Stimulated activated CD4-positive, alpha-beta T cell treated with anti-CD3 and anti-CD28 coated beads, Interleukin-1b, Interleukin-23, amount 100 ng/mL, for 1 hour (primary cell): ENCODE results near the gene SINHCAF.
"Not testable (repeated sequence)": the region's sequence is repeated elsewhere in the genome, so short reads cannot be mapped to it uniquely, and the experiment has no call there.

Source experiments
- DNase-seq, 2 donors: peaks; one replicate each; pipeline ENCODE4 v3.0.0-alpha.2; 2020; ENCODE audit warnings: low read depth in 2 of 2

Gene SINHCAF

DNA sequence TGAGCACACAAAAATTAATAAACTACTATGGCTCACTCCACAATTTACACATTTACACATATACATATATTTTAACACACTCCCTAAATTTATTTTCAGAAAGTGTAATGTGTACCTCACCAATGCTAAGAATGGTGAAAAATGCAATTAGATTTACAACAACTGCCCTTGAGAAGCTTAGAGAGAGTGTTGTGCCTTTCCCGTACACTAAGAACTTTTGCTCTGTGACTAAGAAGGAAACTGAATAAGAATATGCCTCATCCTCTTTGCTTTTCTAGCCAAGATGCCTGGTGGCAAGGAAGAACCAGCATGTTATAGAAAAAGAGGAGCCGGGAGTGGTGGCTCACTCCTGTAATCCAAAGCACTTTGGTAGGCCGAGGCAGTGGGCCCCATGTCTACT is 62.3 kb downstream of the SINHCAF start:
- DNase-seq: no peak

DNA sequence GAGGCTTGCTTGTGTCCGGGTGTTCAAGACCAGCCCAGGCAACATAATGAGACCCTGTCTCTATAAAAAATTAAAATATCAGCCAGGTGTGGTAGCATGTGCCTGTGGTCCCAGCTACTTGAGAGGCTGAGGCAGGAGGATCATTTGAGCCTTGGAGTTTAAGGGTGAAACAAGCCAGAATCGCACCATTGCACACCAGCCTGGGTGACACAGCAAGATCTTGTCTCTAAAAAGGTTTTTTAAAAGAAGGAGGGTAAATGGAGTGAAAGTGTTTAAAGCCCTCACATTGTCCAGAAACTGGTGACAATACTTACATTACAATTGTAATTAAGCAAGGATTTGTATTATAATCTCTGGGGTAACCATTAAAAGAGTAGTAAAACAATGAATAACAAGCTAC is 64.2 kb downstream of the SINHCAF start:
- no peak for DNase-seq

DNA sequence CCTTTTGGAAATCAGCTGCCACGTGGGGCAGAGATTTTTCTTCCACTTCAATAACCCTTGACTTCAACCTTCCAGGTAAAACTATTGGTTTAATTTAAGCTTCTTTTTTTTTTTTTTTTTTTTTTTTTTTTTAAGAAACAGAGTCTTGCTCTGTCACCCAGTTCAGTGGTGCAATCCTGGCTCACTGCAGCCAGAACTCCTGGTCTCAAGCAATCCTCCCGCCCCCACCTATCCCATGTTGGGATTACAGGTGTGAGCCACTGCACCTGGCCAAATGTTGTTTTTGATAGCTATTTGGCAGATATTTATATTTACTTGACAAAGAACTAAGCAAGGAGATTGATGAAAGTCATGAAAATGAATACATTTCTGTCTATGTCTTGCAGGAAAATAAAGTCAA is 65.1 kb downstream of the SINHCAF start:
- DNase-seq: no peak

DNA sequence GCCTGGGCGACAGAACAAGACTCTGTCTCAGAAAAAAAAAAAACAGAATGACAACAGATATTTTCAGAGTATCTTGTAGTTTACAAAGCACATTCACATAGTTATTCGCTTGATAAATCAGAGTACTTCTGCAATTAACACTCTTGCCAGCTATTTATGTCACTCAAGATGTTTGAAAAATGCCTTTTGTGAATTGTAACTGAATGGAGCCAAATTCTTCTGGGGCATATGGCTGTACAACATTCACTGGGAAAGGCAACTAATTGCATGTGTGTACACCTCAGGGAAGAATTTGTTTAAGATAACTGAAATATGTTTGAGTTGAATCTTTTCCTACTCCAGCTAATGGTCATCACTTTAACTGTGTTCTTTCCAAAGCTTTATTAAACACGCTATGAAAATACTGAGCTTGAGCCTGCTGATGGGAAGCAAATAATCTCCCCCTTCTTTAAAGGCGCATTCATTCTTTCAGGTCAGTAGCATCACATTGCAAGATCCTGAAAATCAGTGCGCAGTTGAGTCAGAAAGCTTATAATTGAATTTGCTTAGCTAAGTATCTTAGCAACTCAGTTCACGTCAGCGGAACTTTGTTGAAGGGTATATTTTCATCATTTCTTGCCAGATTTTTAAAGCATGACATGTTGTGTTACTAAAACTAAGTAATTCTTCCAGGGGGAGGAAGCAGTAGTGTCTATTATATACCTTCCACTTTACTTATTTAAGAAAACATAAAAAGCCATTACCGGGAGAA is 66.6 kb downstream of the SINHCAF start:
- DNase-seq: no peak

DNA sequence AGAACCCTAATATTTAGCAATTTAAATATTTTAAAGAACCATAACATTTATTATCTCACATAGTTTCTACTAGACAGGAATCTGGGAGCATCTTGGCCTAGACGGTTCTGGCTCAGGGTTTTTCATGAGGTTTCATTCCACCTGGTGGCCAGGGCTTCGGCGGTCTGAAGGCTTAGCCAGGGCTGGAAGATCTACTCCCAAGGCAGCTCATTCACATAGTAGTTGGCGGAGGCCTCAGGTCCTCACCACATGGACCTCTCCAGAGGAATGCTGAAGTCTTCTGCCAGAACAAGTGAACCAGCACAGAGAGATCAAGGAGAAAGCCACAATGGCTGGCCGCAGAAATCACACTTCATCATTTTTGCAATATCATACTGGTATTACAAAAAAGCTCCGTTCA is 68.2 kb downstream of the SINHCAF start:
- no peak for DNase-seq

DNA sequence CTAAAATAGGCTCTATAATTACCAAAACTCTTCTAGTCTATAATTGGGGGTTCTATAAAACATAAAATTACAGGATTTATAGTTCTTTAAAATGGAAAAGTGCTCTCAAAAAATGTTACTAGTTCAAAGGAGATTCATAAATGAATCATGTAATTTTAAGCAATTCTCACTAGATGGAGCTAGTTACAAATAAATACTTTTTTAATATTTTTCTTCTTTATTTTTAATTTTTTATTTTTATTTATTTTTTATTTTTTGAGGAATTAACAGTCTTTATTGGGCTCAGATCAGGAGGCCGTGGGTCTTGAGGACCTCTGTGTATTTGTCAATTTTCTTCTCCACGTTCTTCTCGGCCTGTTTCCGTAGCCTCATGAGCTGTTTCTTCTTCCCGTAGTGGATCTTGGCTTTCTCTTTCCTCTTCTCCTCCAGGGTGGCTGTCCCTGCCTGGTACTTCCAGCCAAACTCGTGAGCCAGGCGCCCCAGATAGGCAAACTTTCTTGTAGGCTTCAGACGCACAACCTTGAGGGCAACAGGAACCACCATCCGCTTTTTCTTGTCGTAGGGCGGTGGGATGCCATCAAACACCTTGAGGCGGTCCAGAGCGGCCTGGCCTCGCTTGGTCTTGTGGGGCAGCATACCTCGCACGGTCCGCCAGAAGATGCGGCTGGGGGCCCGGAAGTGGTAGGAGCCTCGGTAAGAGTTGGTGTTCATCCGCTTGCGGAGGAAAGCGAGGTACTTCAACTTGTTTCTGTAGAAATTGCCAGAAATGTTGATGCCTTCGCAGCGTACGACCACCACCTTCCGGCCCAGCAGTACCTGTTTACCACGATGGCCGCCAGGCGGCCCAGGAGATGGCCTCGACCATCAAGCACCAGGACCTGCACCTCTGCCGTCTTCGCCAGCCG is 74.0 kb downstream of the SINHCAF start:
- not testable (repeated sequence) for DNase-seq

DNA sequence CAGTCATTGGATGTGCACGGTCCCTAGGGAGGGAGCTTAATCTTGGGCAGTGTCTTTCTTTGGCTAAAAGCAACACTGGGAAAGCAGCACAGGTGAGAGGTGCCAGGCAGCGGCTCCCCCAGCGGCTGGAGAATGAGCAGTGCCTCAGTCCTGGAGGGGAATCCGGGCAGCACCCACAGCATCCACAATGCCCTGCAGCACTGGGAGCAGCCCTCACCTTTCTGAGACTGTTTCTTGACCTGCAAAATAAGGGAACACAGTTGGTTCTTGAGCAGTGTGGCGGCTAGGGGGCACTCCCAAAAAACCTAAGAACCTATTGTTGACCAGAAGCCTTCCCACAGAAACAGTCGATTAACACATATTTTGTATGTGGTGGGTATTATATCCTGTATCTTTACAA is 75.8 kb downstream of the SINHCAF start:
- no peak for DNase-seq

DNA sequence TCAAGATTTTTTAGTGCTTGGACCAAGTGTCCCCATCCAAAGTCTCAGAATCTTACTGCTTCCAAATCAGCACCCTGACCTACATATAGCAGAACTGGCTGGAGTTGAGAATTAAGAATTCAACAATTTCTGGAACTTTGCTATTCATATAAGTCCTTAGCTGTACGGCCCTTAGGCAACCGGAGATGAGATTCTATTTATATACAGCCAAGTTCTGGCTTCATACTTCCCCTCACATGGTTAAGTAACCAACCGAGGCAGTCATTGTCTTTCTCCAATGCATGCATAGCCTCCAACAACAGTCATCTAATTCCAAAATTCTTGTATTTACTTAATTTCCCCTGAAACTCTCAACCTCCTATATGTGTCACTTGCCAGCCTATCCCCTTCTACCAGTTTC is 76.6 kb downstream of the SINHCAF start:
- DNase-seq: no peak

DNA sequence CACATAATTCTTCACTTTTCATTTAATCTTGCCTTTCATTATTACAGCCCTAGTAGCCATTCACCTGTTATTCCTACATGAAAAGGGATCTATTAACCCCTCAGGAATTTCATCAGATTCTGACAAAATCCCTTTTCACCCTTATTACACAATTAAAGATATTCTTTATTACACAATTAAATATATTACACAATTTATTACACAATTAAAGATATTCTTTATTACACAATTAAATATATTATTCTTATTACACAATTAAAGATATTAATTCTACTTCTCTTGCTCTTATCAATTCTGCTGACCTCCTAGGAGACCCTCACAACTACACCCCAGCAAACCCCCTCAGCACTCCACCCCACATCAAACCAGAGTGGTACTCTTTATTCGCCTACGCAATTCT is 77.1 kb downstream of the SINHCAF start:
- no peak for DNase-seq

DNA sequence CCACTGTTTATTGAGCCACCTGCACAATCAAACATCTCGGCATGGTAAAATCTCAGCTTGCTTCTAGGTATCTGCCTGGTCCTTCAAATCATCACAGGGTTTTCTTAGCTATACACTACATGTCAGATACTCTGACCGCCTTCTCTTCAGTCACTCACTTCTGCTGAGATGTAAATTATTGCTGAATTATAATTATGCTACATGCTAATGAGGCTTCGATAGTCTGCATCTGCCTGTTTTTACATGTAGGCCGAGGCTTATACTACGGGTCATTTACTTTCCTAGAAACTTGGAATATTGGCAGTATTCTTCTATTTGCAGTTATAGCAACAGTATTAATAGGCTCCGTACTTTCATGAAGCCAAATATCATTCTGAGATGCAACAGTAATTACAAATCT is 77.6 kb downstream of the SINHCAF start:
- no peak for DNase-seq

DNA sequence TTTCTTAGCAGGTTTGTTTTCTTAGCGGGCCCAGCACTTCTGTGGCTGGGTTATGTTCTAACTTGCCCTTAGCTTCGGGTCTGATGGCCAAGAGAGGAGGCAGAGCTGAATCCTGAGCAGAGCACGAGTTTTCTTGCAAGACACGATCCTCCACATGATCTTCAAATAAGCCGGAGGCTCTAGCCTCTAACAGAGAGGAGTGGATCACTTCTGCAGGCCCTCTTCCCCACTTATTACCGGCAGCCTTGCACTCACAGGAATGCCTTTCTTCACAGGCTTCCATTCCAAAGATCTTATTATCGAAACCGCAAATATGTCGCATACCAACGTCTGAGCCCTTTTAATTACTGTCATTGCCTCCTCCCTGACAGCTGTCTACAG is 79.5 kb downstream of the SINHCAF start:
- no peak for DNase-seq

DNA sequence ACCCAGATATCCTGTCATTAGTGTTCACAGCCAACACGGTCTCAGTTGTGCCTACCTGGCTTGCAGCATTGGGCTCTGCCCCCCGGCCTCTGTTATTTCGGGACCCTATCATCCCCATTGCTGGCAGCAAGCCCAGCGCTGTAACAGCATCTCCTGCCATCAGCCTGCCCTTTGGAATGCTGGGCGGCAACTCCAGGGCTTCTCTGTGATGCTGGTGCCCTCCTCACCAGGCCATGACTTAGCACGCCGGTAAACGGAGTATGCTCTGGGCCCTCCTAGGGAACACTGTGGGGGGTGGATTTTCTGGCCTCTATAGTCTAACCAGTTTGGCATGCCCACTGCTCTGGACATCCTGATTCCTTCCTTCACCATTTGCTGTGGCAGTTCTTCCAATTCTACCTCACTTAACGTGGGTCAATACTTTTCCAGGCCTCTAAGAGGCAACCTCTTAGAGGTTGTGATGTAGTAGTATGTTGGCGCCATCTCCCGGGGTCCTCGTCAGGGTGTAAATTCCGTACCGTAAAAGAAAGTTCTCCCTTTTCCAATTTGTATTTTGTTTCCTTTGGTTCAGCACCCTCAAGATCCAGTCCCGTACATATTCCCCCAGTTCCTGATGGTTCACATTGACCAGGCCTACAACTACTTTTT is 80.0 kb downstream of the SINHCAF start:
- DNase-seq: no peak

DNA sequence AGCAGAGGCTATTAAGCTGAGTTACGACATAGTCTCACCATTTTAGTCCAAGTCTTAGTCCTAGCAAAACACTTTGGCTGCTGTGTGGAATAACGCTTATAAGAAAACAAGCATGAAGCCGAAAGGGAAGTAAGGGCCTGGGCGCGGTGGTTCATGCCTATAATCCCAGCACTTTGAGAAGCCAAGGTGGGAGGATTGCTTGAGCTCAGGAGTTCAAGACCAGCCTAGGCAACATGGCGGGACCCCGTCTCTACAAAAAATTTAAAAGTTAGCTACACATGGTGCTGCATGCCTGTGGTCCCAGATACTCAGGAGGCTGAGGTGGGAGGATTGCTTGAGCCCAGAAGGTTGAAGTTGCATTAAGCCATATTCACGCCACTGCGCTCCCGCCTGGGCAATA is 83.5 kb downstream of the SINHCAF start:
- not testable (repeated sequence) for DNase-seq

DNA sequence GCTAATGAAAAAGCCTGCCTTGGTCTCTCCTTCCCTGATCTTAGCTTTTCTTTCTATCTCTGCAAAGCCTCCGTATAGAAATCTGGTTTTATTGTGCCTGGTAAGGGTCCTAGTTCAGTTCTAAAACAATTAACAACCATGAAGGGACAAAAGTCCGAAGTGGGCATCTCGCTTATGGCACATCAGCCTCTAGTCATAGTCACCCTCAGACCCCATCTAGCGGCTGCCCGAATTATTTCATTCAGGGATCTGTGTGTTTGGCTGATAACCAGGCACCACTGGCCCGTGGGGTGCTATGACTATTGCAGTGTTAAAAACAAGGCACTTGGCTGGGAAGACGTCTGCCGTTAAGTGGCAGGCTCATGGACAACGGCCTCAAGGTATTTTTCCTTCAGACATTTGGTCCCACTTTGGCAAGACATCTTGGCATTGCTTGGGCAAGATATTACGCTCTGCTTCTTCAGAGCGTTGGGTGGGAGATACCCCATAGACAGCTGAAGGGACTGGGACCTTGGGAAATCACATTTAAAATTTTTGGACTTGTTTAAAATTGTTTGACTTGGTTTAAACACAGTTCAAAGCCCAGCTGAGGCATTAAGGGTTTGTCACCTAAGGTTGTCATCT is 87.1 kb downstream of the SINHCAF start:
- DNase-seq: peak; percentile 8 to 32

DNA sequence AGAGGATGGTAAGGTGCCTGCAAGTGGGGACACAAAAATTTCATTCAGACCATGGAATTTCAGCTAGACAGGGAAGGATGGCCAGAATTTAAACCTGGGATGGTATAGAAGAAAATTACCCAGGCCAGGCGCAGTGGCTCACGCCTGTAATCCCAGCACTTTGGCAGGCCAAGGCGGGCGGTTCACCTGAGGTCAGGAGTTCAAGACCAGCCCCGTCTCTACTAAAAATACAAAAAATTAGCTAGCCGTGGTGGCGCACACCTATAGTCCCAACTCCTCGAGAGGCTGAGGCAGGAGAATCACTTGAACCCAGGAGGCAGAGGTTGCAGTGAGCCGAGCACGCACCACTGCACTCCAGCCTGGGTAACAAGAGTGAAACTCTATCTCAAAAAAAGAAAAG is 87.6 kb downstream of the SINHCAF start:
- DNase-seq: not testable (repeated sequence)

DNA sequence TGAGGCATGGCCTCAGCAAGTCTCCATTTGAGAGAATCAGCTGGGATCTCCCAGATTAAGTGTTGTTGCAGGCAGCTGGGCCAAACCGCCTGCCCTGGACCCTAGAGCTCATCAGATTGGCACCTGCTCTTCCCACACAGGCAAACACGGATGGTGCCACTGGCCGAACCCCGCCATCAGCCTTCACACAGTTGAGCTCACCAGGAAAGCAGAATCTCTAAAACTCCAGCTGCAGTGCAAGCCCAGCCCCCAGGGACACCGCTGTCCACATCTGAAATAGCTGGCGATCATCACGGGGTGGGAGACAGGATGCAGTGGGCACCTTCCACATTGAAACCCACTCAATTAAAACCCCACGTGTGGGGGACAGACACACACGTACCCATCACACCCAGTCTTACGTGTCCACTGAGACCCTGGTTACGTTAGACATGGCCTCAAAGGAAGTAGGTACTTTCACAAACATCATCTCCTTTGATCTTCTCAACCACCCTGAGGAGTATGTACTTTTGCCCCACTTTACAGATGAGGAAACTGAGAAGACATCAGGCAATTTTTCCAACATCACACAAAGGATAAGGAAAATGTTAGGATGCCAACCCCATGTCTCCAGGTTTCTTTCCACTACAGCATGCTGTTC is 88.8 kb downstream of the SINHCAF start:
- no peak for DNase-seq

DNA sequence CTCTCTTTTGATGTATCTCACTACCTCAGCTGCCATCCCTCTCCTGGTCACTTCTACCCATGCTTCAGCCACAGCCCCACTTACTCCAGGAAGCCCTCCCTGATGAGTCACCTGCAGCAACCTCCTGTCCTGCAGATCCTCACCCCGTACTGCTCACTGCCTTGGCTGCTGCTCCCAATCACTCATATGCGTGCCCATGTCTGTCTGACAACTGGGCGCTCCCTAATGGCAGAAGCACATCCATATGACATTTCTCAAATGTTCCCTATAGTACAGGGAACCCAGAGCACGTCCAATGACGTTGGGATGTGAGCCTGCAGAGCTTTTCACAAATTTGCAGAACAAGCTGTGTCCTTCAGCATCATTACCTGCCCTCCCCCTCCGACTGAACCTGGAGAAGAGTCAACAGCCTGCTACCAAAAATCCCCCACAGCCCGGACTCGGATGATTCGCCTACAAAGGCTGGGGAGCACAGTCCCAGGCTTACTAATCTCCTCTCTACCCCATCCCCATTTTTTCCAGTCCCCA is 90.0 kb downstream of the SINHCAF start:
- DNase-seq: no peak

DNA sequence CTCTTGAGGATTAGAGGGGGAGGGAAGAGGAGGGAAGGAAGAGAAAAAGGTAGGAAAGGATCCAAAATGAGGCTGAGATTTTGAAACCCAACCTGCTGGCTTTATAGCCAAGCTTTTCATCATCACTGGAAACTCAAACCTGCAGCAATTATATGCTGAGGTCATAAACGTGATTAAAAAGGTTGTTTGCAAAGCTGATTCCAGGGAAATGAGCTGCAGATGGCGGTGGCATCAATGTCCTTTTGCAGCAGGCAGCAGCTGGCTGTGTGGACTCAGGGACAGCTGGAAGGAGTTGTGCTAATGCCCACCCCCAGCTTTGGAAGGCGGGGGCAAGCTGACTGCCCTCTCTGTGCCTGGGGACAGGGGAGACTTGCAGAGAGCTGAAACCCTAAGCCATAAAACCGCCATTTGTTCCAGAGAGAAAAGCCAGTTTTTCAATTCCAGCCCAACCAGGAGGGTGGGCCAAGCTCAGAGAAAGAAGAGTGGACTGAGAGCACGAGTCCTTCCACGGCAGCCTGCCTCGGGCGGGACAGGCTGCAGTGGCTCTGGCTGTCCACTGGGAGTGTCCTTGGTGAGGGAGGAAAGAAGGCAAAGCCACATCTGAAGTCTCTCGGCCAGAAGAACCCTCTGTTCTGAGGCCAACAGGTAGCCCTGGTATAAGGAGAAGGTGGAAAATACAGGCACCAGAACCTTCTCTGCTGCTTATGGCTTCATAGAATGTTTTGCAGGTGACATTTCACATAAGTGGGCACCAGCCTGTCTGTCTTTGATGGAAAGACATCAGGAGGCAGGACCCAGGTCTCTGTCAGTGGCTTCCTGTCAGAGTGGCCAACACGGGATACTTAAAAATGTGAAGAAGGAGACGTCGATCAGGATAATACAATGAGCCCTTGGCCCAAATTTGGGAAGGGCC is 90.7 kb downstream of the SINHCAF start:
- no peak for DNase-seq

DNA sequence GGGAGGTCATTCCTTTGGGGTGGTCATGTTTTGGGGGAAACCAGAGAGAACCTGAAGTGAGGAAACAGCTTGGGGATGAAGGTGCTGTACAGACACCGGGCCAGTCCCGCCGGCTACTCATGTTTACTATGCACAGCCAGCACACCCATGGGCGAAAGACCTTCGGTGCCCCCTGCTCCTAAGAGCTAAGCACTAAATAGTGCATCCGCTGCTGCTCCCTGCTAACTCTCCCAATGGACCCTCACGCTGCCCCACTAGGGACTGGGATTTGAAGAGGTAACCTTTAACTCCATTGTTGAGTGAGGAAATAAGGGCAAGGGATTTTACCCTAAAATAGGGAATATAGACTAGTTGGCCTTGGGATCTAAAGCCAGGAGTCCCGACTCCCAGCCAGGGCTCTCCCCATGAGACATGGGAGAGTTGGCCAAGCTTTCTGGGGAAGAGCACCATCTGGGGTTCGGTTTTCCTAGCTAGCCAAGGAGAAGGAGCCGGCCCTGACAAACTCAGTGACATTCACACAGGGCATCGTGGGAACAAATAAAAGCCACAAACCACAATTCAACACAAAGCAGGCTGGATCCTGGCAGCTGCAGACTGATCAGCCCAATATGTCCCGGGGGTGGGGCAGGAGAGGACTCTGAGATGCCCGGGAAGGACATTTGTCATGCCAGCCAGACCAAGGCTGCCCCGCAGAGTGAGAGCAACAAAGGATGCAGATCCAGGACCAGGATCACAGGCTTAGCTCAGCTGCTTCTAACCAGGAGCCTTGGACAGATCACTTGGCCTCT is 91.7 kb downstream of the SINHCAF start:
- no peak for DNase-seq
